Ishikawa (cell line): ENCODE measurements around the gene TIPRL.

Source experiments
- CEBPB ChIP-seq: IDR thresholded peaks from 2 replicates; pipeline ENCODE4 v1.6.1; 2012
- CREB1 ChIP-seq: IDR thresholded peaks from 2 replicates; pipeline ENCODE4 v1.6.1; 2012; ENCODE audit warnings: low read depth
- EP300 ChIP-seq: IDR thresholded peaks from 2 replicates; pipeline ENCODE4 v1.6.1; 2012; ENCODE audit warnings: borderline replicate concordance
- FOXM1 ChIP-seq: IDR thresholded peaks from 2 replicates; pipeline ENCODE4 v1.6.1; 2012; ENCODE audit warnings: low read depth, borderline replicate concordance
- NFIC ChIP-seq: IDR thresholded peaks from 2 replicates; pipeline ENCODE4 v1.6.1; 2012
- RAD21 ChIP-seq: IDR thresholded peaks from 2 replicates; pipeline ENCODE4 v1.6.1; 2012; ENCODE audit warnings: low read depth
- TAF1 ChIP-seq: IDR thresholded peaks from 2 replicates; pipeline ENCODE4 v1.6.1; 2012; ENCODE audit warnings: low read depth, mild to moderate bottlenecking
- TF ChIP-seq, protein P1 (sequence below): IDR thresholded peaks from 2 replicates; pipeline ENCODE4 v1.6.1; 2012; ENCODE audit warnings: low read depth, mild to moderate bottlenecking
- TF ChIP-seq, protein P2 (sequence below): IDR thresholded peaks from 2 replicates; pipeline ENCODE4 v1.6.1; 2012

DNA sequence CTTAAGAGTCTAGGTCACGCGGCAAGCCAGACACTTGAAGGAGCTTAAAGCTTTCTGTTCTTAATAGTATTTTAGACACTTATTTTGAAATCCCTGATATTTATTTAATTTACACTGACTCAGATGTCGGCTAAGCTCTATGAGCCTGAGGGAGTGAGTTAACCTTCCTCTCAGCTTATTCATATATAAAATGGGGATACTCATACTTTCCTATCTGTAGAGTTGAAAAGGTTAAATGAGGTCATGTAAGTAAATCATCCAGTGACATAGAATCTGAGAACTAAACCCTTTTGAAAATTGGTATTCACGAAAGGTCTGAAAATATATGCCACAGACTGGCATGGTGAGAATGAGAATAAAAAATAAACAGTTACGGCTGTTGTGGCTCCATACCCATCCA, 40.6 kb upstream of the TIPRL start:
- TF ChIP-seq FOXM1 (no peak), RAD21 (no peak), TAF1 (no peak), CREB1 (no peak), CEBPB (no peak), NFIC (no peak), EP300 (no peak)
- TF ChIP-seq, protein P1, sequence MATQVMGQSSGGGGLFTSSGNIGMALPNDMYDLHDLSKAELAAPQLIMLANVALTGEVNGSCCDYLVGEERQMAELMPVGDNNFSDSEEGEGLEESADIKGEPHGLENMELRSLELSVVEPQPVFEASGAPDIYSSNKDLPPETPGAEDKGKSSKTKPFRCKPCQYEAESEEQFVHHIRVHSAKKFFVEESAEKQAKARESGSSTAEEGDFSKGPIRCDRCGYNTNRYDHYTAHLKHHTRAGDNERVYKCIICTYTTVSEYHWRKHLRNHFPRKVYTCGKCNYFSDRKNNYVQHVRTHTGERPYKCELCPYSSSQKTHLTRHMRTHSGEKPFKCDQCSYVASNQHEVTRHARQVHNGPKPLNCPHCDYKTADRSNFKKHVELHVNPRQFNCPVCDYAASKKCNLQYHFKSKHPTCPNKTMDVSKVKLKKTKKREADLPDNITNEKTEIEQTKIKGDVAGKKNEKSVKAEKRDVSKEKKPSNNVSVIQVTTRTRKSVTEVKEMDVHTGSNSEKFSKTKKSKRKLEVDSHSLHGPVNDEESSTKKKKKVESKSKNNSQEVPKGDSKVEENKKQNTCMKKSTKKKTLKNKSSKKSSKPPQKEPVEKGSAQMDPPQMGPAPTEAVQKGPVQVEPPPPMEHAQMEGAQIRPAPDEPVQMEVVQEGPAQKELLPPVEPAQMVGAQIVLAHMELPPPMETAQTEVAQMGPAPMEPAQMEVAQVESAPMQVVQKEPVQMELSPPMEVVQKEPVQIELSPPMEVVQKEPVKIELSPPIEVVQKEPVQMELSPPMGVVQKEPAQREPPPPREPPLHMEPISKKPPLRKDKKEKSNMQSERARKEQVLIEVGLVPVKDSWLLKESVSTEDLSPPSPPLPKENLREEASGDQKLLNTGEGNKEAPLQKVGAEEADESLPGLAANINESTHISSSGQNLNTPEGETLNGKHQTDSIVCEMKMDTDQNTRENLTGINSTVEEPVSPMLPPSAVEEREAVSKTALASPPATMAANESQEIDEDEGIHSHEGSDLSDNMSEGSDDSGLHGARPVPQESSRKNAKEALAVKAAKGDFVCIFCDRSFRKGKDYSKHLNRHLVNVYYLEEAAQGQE: no peak
- TF ChIP-seq, protein P2, sequence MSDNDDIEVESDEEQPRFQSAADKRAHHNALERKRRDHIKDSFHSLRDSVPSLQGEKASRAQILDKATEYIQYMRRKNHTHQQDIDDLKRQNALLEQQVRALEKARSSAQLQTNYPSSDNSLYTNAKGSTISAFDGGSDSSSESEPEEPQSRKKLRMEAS: no peak
